VCaP (cell line): Measurements from ENCODE around the gene ITGA7.
"Not testable (repeated sequence)": the region's sequence is repeated elsewhere in the genome, so short reads cannot be mapped to it uniquely, and the experiment has no call there.

Experiments used
- H3K27ac ChIP-seq: fragments of 450-650 bp; 2 replicates; pipeline ENCODE4 v1.5.1; 2017
- CTCF ChIP-seq: fragments of 450-650 bp; conservative IDR thresholded peaks from 2 replicates; pipeline ENCODE4 v1.5.1; 2017; ENCODE audit warnings: mild to moderate bottlenecking, moderate library complexity

Gene ITGA7

GRCh38 chr12:55653031-55653430, 54.7 kb downstream of the ITGA7 start:
- no peak for TF ChIP-seq CTCF

GRCh38 chr12:55652352-55652751, 55.4 kb downstream of the ITGA7 start:
- H3K27ac ChIP-seq = no peak overlapping the region
- TF ChIP-seq CTCF = no peak

More at GRCh38 chr12:55653031-55653430, 54.7 kb downstream of the ITGA7 start:
- no peak overlapping the region for H3K27ac ChIP-seq

GRCh38 chr12:55651299-55651683, 56.4 kb downstream of the ITGA7 start:
- TF ChIP-seq CTCF = no peak
- no peak overlapping the region for H3K27ac ChIP-seq

- not testable (repeated sequence) for H3K27ac ChIP-seq
These were observed 56.9 kb downstream of the ITGA7 start for GRCh38 chr12:55650620-55651298.

- no peak overlapping the region for H3K27ac ChIP-seq
- TF ChIP-seq CTCF = no peak
These were observed 60.7 kb downstream of the ITGA7 start for GRCh38 chr12:55647027-55647426.

GRCh38 chr12:55644591-55644990, 63.1 kb downstream of the ITGA7 start:
- no peak for TF ChIP-seq CTCF
- H3K27ac ChIP-seq = no peak overlapping the region

- no peak for TF ChIP-seq CTCF
- H3K27ac ChIP-seq = no peak overlapping the region
These were observed 65.0 kb downstream of the ITGA7 start for GRCh38 chr12:55642669-55643068.

- TF ChIP-seq CTCF = no peak
- no peak overlapping the region for H3K27ac ChIP-seq
These were observed 65.4 kb downstream of the ITGA7 start for GRCh38 chr12:55642267-55642666.
